HEK293 (cell line): Measurements from ENCODE around the gene GHITM.
"Not testable (repeated sequence)": the region's sequence is repeated elsewhere in the genome, so short reads cannot be mapped to it uniquely, and the experiment has no call there.

Experiments
- CTCF ChIA-PET: fragments of 350-600 bp; formaldehyde crosslinking; extraction: SDS; loops from one replicate; lab custom pipeline; 2021; ENCODE audit warnings: antibody characterized with exemption; lab: Yijun Ruan, JAX
- POLR2A ChIA-PET: fragments of 300-600 bp; formaldehyde crosslinking; extraction: SDS; loops from one replicate; lab custom pipeline; 2020; ENCODE audit warnings: antibody characterized with exemption, inconsistent platforms; lab: Yijun Ruan, JAX
- H3K27ac ChIP-seq: fragments of 200-500 bp; sonication (Bioruptor generic); 2 replicates; pipeline ENCODE4 v1.5.1; 2014; ENCODE audit warnings: low read depth, low read length, control low read depth, inconsistent platforms; ENCODE audit errors: extremely low read depth
- H3K36me3 ChIP-seq, 2 experiments: fragments of 200-500 bp in 1 of 2; sonication (Bioruptor generic) in 1 of 2; 1 replicate in 1 of 2; 2 replicates in 1 of 2; pipeline ENCODE4 v1.5.1; 2014 to 2017; ENCODE audit warnings: inconsistent platforms in 2 of 2, low read length in 2 of 2; ENCODE audit not compliant: control insufficient read depth in 2 of 2, insufficient read depth in 1 of 2
- H3K4me1 ChIP-seq: fragments of 200-500 bp; sonication (Bioruptor generic); 2 replicates; pipeline ENCODE4 v1.5.1; 2014; ENCODE audit warnings: mild to moderate bottlenecking, low read length, inconsistent platforms; ENCODE audit not compliant: control insufficient read depth, insufficient read depth
- H3K4me3 ChIP-seq: 2 replicates; pipeline ENCODE4 v1.5.1; 2011; ENCODE audit warnings: low read depth, mild to moderate bottlenecking, control low read depth, low read length, moderate library complexity
- H3K9me3 ChIP-seq: fragments of 200-500 bp; sonication (Bioruptor generic); 2 replicates; pipeline ENCODE4 v1.5.1; 2014; ENCODE audit warnings: low read depth, low read length, inconsistent platforms; ENCODE audit not compliant: control insufficient read depth, insufficient read depth
- EGR2 ChIP-seq: fragments of 450-650 bp; formaldehyde crosslinking; IDR thresholded peaks from 2 replicates; pipeline ENCODE4 v1.5.1; 2016; ENCODE audit warnings: low read depth, missing biosample characterization, missing genetic modification characterization
- GLIS1 ChIP-seq: fragments of 450-650 bp; formaldehyde crosslinking; IDR thresholded peaks from 2 replicates; pipeline ENCODE4 v1.5.1; 2016; ENCODE audit warnings: missing biosample characterization, missing genetic modification characterization
- KLF1 ChIP-seq: fragments of 450-650 bp; formaldehyde crosslinking; IDR thresholded peaks from 2 replicates; pipeline ENCODE4 v1.5.1; 2016; ENCODE audit warnings: missing biosample characterization, missing genetic modification characterization
- KLF16 ChIP-seq: fragments of 450-650 bp; formaldehyde crosslinking; IDR thresholded peaks from 2 replicates; pipeline ENCODE4 v1.5.1; 2017; ENCODE audit warnings: missing biosample characterization, missing genetic modification characterization
- ZBTB17 ChIP-seq: fragments of 450-650 bp; formaldehyde crosslinking; IDR thresholded peaks from 2 replicates; pipeline ENCODE4 v1.5.1; 2016; ENCODE audit warnings: missing biosample characterization, missing genetic modification characterization
- ZFP69B ChIP-seq: fragments of 450-650 bp; formaldehyde crosslinking; IDR thresholded peaks from 2 replicates; pipeline ENCODE4 v1.5.1; 2016; ENCODE audit warnings: missing biosample characterization, missing genetic modification characterization
- ZNF169 ChIP-seq: fragments of 450-650 bp; formaldehyde crosslinking; IDR thresholded peaks from 2 replicates; pipeline ENCODE4 v1.5.1; 2016; ENCODE audit warnings: missing biosample characterization, missing genetic modification characterization
- ZNF341 ChIP-seq: fragments of 450-650 bp; formaldehyde crosslinking; IDR thresholded peaks from 2 replicates; pipeline ENCODE4; 2016; ENCODE audit warnings: low read depth, missing biosample characterization, missing genetic modification characterization
- ZNF423 ChIP-seq: fragments of 450-650 bp; formaldehyde crosslinking; IDR thresholded peaks from 2 replicates; pipeline ENCODE4 v1.5.1; 2016; ENCODE audit warnings: missing biosample characterization, missing genetic modification characterization
- ZNF433 ChIP-seq: fragments of 450-650 bp; formaldehyde crosslinking; IDR thresholded peaks from 2 replicates; pipeline ENCODE4 v1.5.1; 2016; ENCODE audit warnings: missing biosample characterization, missing genetic modification characterization, low read depth
- ZNF529 ChIP-seq: fragments of 450-650 bp; formaldehyde crosslinking; IDR thresholded peaks from 2 replicates; pipeline ENCODE4 v1.5.1; 2017; ENCODE audit warnings: missing genetic modification characterization, missing biosample characterization; ENCODE audit not compliant: insufficient replicate concordance
- ZNF558 ChIP-seq: fragments of 450-650 bp; formaldehyde crosslinking; IDR thresholded peaks from 2 replicates; pipeline ENCODE4 v1.5.1; 2016; ENCODE audit warnings: missing biosample characterization, missing genetic modification characterization
- ZNF654 ChIP-seq: fragments of 450-650 bp; formaldehyde crosslinking; IDR thresholded peaks from 2 replicates; pipeline ENCODE4 v1.5.1; 2016; ENCODE audit warnings: low read depth, missing biosample characterization, missing genetic modification characterization
- ZNF785 ChIP-seq: fragments of 450-650 bp; formaldehyde crosslinking; IDR thresholded peaks from 2 replicates; pipeline ENCODE4 v1.5.1; 2016; ENCODE audit warnings: missing biosample characterization, missing genetic modification characterization
- TF ChIP-seq, protein P1 (sequence below): fragments of 450-650 bp; formaldehyde crosslinking; IDR thresholded peaks from 2 replicates; pipeline ENCODE4 v1.5.1; 2016; ENCODE audit warnings: missing biosample characterization, missing genetic modification characterization, low read depth
- TF ChIP-seq, protein P2 (sequence below): fragments of 450-650 bp; formaldehyde crosslinking; IDR thresholded peaks from 2 replicates; pipeline ENCODE4 v1.5.1; 2016; ENCODE audit warnings: missing biosample characterization, missing genetic modification characterization
- TF ChIP-seq, protein P3 (sequence below): fragments of 450-650 bp; formaldehyde crosslinking; IDR thresholded peaks from 2 replicates; pipeline ENCODE4 v1.5.1; 2016; ENCODE audit warnings: missing biosample characterization, missing genetic modification characterization, borderline replicate concordance
- TF ChIP-seq, protein P4 (sequence below): fragments of 450-650 bp; formaldehyde crosslinking; IDR thresholded peaks from 2 replicates; pipeline ENCODE4 v1.5.1; 2016; ENCODE audit warnings: missing biosample characterization, missing genetic modification characterization

The GHITM gene

GRCh38 chr10:84140036-84140379 is 699 bp downstream of the GHITM start:
- POLR2A ChIA-PET: no interaction called here
- Histone ChIP-seq H3K4me1 (no peaks in the 10 kb centered on the region), H3K36me3 (peaks cover 21 to 34% of the 10 kb centered on the region in 2 experiments), H3K27ac (peak overlapping the region; percentile 58; the same call in 1 of the 2 replicates), H3K4me3 (peak overlapping the region; percentile 87), H3K9me3 (no peaks in the 10 kb centered on the region)
- CTCF ChIA-PET: interaction anchor here (2.1 kb wide), 1 partner anchor 9 kb away, joined by 10 read pairs; no protein-coding TSS in a partner anchor
- no peak for TF ChIP-seq ZNF529
- TF ChIP-seq, protein P1, sequence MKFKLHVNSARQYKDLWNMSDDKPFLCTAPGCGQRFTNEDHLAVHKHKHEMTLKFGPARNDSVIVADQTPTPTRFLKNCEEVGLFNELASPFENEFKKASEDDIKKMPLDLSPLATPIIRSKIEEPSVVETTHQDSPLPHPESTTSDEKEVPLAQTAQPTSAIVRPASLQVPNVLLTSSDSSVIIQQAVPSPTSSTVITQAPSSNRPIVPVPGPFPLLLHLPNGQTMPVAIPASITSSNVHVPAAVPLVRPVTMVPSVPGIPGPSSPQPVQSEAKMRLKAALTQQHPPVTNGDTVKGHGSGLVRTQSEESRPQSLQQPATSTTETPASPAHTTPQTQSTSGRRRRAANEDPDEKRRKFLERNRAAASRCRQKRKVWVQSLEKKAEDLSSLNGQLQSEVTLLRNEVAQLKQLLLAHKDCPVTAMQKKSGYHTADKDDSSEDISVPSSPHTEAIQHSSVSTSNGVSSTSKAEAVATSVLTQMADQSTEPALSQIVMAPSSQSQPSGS (tag by site-specific recombination): 0 out of 2 replicates have a peak, but pooled peaks have one; percentile 3

GRCh38 chr10:84147347-84147746 is 8.0 kb downstream of the GHITM start:
- CTCF ChIA-PET: interaction anchor here (0.6 to 4.5 kb wide), 28 partner anchors 7 to 434 kb away, joined by 3 to 55 read pairs (median 6); partner anchors contain the start of gene GHITM
- TF ChIP-seq, protein P2, sequence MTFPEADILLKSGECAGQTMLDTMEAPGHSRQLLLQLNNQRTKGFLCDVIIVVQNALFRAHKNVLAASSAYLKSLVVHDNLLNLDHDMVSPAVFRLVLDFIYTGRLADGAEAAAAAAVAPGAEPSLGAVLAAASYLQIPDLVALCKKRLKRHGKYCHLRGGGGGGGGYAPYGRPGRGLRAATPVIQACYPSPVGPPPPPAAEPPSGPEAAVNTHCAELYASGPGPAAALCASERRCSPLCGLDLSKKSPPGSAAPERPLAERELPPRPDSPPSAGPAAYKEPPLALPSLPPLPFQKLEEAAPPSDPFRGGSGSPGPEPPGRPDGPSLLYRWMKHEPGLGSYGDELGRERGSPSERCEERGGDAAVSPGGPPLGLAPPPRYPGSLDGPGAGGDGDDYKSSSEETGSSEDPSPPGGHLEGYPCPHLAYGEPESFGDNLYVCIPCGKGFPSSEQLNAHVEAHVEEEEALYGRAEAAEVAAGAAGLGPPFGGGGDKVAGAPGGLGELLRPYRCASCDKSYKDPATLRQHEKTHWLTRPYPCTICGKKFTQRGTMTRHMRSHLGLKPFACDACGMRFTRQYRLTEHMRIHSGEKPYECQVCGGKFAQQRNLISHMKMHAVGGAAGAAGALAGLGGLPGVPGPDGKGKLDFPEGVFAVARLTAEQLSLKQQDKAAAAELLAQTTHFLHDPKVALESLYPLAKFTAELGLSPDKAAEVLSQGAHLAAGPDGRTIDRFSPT (tag by site-specific recombination): no peak
- TF ChIP-seq, protein P3, sequence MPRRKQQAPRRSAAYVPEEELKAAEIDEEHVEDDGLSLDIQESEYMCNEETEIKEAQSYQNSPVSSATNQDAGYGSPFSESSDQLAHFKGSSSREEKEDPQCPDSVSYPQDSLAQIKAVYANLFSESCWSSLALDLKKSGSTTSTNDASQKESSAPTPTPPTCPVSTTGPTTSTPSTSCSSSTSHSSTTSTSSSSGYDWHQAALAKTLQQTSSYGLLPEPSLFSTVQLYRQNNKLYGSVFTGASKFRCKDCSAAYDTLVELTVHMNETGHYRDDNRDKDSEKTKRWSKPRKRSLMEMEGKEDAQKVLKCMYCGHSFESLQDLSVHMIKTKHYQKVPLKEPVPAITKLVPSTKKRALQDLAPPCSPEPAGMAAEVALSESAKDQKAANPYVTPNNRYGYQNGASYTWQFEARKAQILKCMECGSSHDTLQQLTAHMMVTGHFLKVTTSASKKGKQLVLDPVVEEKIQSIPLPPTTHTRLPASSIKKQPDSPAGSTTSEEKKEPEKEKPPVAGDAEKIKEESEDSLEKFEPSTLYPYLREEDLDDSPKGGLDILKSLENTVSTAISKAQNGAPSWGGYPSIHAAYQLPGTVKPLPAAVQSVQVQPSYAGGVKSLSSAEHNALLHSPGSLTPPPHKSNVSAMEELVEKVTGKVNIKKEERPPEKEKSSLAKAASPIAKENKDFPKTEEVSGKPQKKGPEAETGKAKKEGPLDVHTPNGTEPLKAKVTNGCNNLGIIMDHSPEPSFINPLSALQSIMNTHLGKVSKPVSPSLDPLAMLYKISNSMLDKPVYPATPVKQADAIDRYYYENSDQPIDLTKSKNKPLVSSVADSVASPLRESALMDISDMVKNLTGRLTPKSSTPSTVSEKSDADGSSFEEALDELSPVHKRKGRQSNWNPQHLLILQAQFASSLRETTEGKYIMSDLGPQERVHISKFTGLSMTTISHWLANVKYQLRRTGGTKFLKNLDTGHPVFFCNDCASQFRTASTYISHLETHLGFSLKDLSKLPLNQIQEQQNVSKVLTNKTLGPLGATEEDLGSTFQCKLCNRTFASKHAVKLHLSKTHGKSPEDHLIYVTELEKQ (tag by site-specific recombination): no peak
- TF ChIP-seq GLIS1: no peak
- no peak for TF ChIP-seq ZNF169 (tag by site-specific recombination)
- TF ChIP-seq ZNF433 (tag by site-specific recombination): no peak
- H3K9me3 ChIP-seq: no peaks in the 10 kb centered on the region
- peaks cover 60 to 82% of the 10 kb centered on the region in 2 experiments for H3K36me3 ChIP-seq
- H3K27ac ChIP-seq: no peak overlapping the region
- POLR2A ChIA-PET: interaction anchor here (0.6 to 1.0 kb wide), 2 partner anchors 8 to 42 kb away, joined by 3 to 6 read pairs; partner anchors contain the start of gene GHITM
- no peak overlapping the region for H3K4me3 ChIP-seq
- H3K4me1 ChIP-seq: peaks cover 3% of the 10 kb centered on the region; the same call in 1 of the 2 replicates

DNA sequence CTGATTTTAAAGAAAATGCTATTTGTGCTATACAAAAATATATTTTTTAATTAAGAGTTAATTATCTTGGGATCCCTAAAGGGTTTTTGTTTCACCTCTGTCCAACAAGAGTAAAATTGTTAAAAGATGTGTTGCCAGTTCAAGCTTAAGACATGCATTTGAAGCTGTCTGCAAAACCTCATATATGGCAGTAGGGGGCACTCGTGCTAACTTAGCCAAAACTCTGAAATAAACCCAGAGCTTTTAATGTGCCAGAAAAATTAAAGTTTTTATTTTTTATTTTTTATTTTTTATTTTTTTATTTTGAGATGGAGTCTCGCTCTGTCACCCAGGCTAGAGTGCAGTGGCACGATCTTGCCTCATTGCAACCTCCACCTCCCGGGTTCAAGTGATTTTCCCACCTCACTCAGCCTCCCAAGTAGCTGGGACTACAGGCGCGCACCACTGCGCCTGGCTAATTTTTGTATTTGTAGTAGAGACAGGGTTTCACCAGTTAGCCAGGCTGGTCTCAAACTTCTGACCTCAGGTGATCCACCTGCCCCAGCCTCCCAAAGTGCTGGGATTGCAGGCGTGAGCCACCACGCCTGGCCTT is 8.8 kb downstream of the GHITM start:
- not testable (repeated sequence) for H3K27ac ChIP-seq, H3K4me1 ChIP-seq
- TF ChIP-seq ZNF654: peak; percentile 24
- TF ChIP-seq, all 188 proteins: peak for 1; not testable (repeated sequence) for 187
- peaks cover 60 to 82% of the 10 kb centered on the region in 2 experiments for H3K36me3 ChIP-seq
- not testable (repeated sequence) for H3K9me3 ChIP-seq, H3K4me3 ChIP-seq
- CTCF ChIA-PET: interaction anchor here (0.6 to 4.5 kb wide), 28 partner anchors 8 to 435 kb away, joined by 3 to 55 read pairs (median 5); partner anchors contain the start of gene GHITM
- POLR2A ChIA-PET: interaction anchor here (0.6 to 1.0 kb wide), 2 partner anchors 9 to 42 kb away, joined by 3 to 6 read pairs; partner anchors contain the start of gene GHITM

- CTCF ChIA-PET: interaction anchor here (0.7 to 4.5 kb wide), 4 partner anchors 9 to 55 kb away, joined by 3 to 55 read pairs (median 12); partner anchors contain the start of gene GHITM
- H3K9me3 ChIP-seq: no peaks in the 10 kb centered on the region
- no peak overlapping the region for H3K4me3 ChIP-seq
- H3K36me3 ChIP-seq: peaks cover 63 to 79% of the 10 kb centered on the region in 2 experiments
- no peak overlapping the region for H3K27ac ChIP-seq
- POLR2A ChIA-PET: no interaction called here
- H3K4me1 ChIP-seq: peaks cover 3% of the 10 kb centered on the region; the same call in 1 of the 2 replicates
- TF ChIP-seq KLF16 (tag by site-specific recombination) (no peak), KLF1 (tag by site-specific recombination) (no peak), ZNF785 (tag by site-specific recombination) (no peak), ZNF341 (no peak), ZNF558 (tag by site-specific recombination) (no peak), EGR2 (tag by site-specific recombination) (no peak), ZFP69B (tag by site-specific recombination) (no peak), ZNF423 (tag by site-specific recombination) (no peak), ZBTB17 (tag by site-specific recombination) (no peak)
- TF ChIP-seq, protein P4, sequence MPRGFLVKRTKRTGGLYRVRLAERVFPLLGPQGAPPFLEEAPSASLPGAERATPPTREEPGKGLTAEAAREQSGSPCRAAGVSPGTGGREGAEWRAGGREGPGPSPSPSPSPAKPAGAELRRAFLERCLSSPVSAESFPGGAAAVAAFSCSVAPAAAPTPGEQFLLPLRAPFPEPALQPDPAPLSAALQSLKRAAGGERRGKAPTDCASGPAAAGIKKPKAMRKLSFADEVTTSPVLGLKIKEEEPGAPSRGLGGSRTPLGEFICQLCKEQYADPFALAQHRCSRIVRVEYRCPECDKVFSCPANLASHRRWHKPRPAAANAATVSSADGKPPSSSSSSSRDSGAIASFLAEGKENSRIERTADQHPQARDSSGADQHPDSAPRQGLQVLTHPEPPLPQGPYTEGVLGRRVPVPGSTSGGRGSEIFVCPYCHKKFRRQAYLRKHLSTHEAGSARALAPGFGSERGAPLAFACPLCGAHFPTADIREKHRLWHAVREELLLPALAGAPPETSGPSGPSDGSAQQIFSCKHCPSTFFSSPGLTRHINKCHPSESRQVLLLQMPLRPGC: no peak
These were observed 10.5 kb downstream of the GHITM start for GRCh38 chr10:84149854-84150253.
